Measurements from ENCODE around the gene IGF1. TPM values are rescaled to one million over a fixed set of nuclear protein-coding genes. Genes with fewer than 3 reads are reported as not detected.
"Not testable (repeated sequence)": the region's sequence is repeated elsewhere in the genome, so short reads cannot be mapped to it uniquely, and the experiment has no call there.

The IGF1 gene
- total RNA-seq, 4 donors from 2014 or later = 50.0 to 262 (median 78.1) TPM

- no peaks in the 10 kb centered on the region for H3K36me3 ChIP-seq
- no peak for DNase-seq (ENCODE audit: low spot score in 2 of 2)
- no peak for TF ChIP-seq CTCF (IDR thresholded peaks at IDR 0.05)
- TF ChIP-seq EP300 (IDR thresholded peaks at IDR 0.05) = no peak
- no peak for TF ChIP-seq POLR2A (IDR thresholded peaks at IDR 0.05)
- no peaks in the 10 kb centered on the region for H3K4me1 ChIP-seq
- H3K27me3 ChIP-seq = no peaks in the 10 kb centered on the region
- 62 to 64% methylated on average over 2 of the region's 2 CpGs for WGBS, 2 donors
- H3K27ac ChIP-seq = no peak overlapping the region
- no peak overlapping the region for H3K4me3 ChIP-seq
- H3K9me3 ChIP-seq = no peaks in the 10 kb centered on the region
These were observed 27.8 kb downstream of the IGF1 start for GRCh38 chr12:102452605-102453004.

- not testable (repeated sequence) for H3K4me3 ChIP-seq; H3K27me3 ChIP-seq; H3K4me1 ChIP-seq; H3K27ac ChIP-seq; DNase-seq (ENCODE audit: low spot score in 2 of 2); H3K36me3 ChIP-seq; H3K9me3 ChIP-seq
- 90 to 95% methylated on average over 3 of the region's 3 CpGs for WGBS, 2 donors
These were observed 31.3 kb downstream of the IGF1 start for GRCh38 chr12:102449018-102449417.

GRCh38 chr12:102447426-102447825 lies 32.9 kb downstream of the IGF1 start:
- not testable (repeated sequence) for H3K4me1 ChIP-seq; H3K9me3 ChIP-seq; H3K4me3 ChIP-seq; H3K27ac ChIP-seq; H3K36me3 ChIP-seq; DNase-seq (ENCODE audit: low spot score in 2 of 2); H3K27me3 ChIP-seq
- WGBS, 2 donors = 89% methylated on average over 3 of the region's 3 CpGs

GRCh38 chr12:102444707-102445106 lies 35.7 kb downstream of the IGF1 start:
- H3K27me3 ChIP-seq = no peaks in the 10 kb centered on the region
- no peak for TF ChIP-seq POLR2A (IDR thresholded peaks at IDR 0.05)
- no peak for TF ChIP-seq CTCF (IDR thresholded peaks at IDR 0.05)
- TF ChIP-seq EP300 (IDR thresholded peaks at IDR 0.05) = no peak

GRCh38 chr12:102444093-102444492 lies 36.3 kb downstream of the IGF1 start:
- H3K4me1 ChIP-seq = peaks cover 0 to 6% (median 0%) of the 10 kb centered on the region in 4 donors
- H3K27ac ChIP-seq = no peak overlapping the region
- TF ChIP-seq EP300 (IDR thresholded peaks at IDR 0.05) (no peak), POLR2A (IDR thresholded peaks at IDR 0.05) (no peak), CTCF (IDR thresholded peaks at IDR 0.05) (no peak)
- no peaks in the 10 kb centered on the region for H3K36me3 ChIP-seq
- no peak for DNase-seq (ENCODE audit: low spot score in 2 of 2)
- no peak overlapping the region for H3K4me3 ChIP-seq
- H3K9me3 ChIP-seq = no peaks in the 10 kb centered on the region
- WGBS, 2 donors = 94 to 97% methylated on average over 3 of the region's 3 CpGs
- no peaks in the 10 kb centered on the region for H3K27me3 ChIP-seq

More at GRCh38 chr12:102444707-102445106, 35.7 kb downstream of the IGF1 start:
- no peaks in the 10 kb centered on the region for H3K36me3 ChIP-seq
- DNase-seq (ENCODE audit: low spot score in 2 of 2) = no peak
- H3K4me1 ChIP-seq = peaks cover 0 to 5% (median 0%) of the 10 kb centered on the region in 4 donors
- no peak overlapping the region for H3K27ac ChIP-seq
- 71 to 81% methylated on average over 7 of the region's 7 CpGs for WGBS, 2 donors
- H3K4me3 ChIP-seq = no peak overlapping the region
- H3K9me3 ChIP-seq = no peaks in the 10 kb centered on the region

GRCh38 chr12:102441077-102441596 lies 39.2 kb downstream of the IGF1 start:
- no peaks in the 10 kb centered on the region for H3K36me3 ChIP-seq
- no peak for DNase-seq (ENCODE audit: low spot score in 2 of 2)
- H3K9me3 ChIP-seq = no peaks in the 10 kb centered on the region
- WGBS, 2 donors = 91 to 92% methylated on average over 1 of the region's 1 CpG
- H3K27me3 ChIP-seq = no peaks in the 10 kb centered on the region
- H3K27ac ChIP-seq = no peak overlapping the region
- TF ChIP-seq POLR2A (IDR thresholded peaks at IDR 0.05) (no peak), CTCF (IDR thresholded peaks at IDR 0.05) (no peak), EP300 (IDR thresholded peaks at IDR 0.05) (no peak)
- H3K4me3 ChIP-seq = no peak overlapping the region
- H3K4me1 ChIP-seq = peaks cover 0 to 12% (median 0%) of the 10 kb centered on the region in 4 donors

Data from tibial nerve (tissue), 4 donors.